Thyroid gland (tissue), 4 donors: ENCODE measurements around the gene PATL1.

Experiments
- POLR2A ChIP-seq, 2 donors: fragments of 450-650 bp; IDR thresholded peaks; one replicate each; pipeline ENCODE4 v1.6.1; 2017; ENCODE audit warnings: antibody characterized with exemption in 2 of 2, mild to moderate bottlenecking in 2 of 2, moderate library complexity in 1 of 2
- TF ChIP-seq, protein P1 (sequence below), 6 experiments: fragments of 200-600 bp in 3 of 6; fragments of 450-650 bp in 3 of 6; sonication (generic) in 3 of 6; IDR thresholded peaks; one replicate each; pipeline ENCODE4 v1.5.1; 2016 to 2019; ENCODE audit warnings: antibody characterized with exemption in 6 of 6, mild to moderate bottlenecking in 2 of 6, inconsistent platforms in 1 of 6, moderate library complexity in 1 of 6

- TF ChIP-seq, protein P1, sequence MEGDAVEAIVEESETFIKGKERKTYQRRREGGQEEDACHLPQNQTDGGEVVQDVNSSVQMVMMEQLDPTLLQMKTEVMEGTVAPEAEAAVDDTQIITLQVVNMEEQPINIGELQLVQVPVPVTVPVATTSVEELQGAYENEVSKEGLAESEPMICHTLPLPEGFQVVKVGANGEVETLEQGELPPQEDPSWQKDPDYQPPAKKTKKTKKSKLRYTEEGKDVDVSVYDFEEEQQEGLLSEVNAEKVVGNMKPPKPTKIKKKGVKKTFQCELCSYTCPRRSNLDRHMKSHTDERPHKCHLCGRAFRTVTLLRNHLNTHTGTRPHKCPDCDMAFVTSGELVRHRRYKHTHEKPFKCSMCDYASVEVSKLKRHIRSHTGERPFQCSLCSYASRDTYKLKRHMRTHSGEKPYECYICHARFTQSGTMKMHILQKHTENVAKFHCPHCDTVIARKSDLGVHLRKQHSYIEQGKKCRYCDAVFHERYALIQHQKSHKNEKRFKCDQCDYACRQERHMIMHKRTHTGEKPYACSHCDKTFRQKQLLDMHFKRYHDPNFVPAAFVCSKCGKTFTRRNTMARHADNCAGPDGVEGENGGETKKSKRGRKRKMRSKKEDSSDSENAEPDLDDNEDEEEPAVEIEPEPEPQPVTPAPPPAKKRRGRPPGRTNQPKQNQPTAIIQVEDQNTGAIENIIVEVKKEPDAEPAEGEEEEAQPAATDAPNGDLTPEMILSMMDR (IDR thresholded peaks at IDR 0.05) = no peak
- no peak for TF ChIP-seq POLR2A (IDR thresholded peaks at IDR 0.05)
These were observed 1.0 kb downstream of the PATL1 start for GRCh38 chr11:59667812-59668187.
